HG03097 (cell line): Measurements from ENCODE around the gene ZNF580.
A peak's percentile ranks its signal among the peaks of the same experiment; 100 is the strongest.

Experiments used
- ATAC-seq: cut with Tn5 transposase; IDR thresholded peaks from one replicate; pipeline ENCODE4 v1.9.1; 2021; ENCODE audit not compliant: unreplicated experiment, low FRiP score

ZNF580 gene

DNA sequence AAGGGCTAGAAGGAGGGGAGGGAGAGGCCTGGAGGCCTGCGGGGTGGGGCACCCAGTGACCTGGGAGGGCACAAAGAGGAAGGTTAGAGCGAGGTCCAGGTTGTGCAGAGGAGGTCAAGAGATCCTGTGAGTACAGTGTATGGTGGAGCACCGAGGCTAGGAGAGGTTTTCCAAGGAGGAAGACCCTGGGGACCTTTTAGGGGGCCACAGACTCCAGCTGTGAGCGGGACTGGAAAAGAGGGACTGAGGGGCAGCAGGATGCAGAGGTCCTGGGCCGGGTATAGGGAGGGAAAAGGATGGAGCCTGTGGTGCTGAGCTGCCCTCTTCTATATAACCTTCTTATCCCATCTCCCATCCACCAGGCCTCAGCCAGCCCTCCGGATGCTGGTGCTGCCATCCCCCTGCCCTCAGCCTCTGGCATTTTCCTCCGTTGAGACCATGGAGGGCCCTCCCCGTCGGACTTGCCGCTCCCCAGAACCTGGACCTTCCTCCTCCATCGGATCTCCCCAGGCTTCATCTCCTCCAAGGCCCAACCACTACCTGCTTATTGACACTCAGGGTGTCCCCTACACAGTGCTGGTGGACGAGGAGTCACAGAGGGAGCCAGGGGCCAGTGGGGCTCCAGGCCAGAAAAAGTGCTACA lies 3.5 kb downstream of the ZNF580 start:
- ATAC-seq, result no peak

DNA sequence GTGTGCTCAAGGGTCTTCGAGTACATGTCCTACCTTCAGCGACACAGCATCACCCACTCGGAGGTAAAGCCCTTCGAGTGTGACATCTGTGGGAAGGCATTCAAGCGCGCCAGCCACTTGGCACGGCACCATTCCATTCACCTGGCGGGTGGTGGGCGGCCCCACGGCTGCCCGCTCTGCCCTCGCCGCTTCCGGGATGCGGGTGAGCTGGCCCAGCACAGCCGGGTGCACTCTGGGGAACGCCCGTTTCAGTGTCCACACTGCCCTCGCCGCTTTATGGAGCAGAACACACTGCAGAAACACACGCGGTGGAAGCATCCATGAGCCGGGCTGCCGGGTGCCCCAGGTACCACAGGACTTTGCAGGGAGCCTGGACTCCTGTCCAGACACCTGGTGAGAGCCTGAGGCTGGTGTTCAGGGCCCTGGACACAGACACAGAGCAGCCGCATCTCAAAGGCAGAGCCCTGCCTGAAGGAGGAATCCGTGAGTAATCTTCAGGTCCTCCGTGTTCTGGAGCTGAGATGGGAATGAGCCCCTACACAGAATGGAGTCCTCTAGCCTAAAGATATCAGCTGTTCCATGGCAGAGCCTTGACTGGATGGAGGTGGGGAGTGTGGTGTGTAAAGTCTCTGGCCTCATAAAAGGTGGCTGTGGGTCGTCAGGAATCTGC lies 4.2 kb downstream of the ZNF580 start:
- no peak for ATAC-seq

DNA sequence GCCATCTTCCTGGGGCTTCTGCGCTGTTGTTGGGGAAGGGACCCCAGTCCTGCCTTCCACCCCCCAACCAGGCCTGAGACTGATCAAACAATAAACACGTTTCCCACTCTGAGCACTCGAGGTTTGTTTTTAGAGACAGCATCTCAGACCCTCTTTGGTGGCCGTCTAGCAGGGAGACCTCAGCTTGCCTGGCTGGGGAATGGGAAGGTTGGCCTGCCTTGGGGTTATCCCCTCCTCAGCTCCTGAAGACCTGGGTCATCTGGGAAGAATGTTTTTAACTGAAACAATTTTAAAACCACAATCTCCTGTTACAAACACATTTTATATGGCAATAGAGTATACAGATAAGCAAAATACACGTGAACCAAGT lies 4.7 kb downstream of the ZNF580 start:
- ATAC-seq, result no peak

DNA sequence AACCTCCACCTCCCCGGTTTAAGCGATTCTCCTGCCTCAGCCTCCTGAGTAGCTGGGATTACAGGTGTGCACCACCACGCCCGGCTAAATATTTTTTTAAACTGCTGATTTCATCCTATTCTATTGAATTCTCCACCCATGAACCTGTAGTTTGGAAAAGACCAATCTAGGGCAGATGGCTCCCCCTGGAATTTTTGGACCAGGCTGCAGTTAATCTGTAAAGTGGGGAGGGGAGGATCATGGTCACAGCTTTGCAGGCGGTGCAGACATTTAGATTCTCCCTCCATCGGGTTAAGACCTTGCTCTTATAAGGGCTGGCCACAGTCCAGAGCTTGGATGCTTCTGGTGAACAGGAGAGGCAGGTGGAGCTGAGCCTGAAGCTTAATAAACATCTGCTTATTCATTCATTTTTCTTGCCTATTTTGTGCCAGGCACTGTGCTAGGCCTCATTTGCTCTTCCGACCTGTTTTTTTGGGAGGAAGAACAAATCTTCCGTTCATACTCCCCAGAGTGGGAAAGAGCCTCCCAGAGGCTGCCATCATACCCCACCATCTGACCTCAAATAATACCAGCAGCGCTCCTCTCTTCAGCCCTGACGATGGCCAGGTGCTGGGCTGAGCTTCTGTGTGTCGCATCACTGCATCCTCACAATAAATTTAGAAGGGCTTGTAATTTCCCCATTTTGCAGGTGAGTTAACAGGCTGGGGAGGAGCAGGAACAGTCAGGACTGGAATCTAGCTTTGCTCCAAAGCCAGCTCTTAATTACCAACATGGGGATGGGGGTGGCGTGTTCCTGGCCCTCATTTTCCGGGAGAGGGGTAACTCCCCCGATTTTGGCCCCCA lies 6.3 kb downstream of the ZNF580 start:
- ATAC-seq, result no peak

DNA sequence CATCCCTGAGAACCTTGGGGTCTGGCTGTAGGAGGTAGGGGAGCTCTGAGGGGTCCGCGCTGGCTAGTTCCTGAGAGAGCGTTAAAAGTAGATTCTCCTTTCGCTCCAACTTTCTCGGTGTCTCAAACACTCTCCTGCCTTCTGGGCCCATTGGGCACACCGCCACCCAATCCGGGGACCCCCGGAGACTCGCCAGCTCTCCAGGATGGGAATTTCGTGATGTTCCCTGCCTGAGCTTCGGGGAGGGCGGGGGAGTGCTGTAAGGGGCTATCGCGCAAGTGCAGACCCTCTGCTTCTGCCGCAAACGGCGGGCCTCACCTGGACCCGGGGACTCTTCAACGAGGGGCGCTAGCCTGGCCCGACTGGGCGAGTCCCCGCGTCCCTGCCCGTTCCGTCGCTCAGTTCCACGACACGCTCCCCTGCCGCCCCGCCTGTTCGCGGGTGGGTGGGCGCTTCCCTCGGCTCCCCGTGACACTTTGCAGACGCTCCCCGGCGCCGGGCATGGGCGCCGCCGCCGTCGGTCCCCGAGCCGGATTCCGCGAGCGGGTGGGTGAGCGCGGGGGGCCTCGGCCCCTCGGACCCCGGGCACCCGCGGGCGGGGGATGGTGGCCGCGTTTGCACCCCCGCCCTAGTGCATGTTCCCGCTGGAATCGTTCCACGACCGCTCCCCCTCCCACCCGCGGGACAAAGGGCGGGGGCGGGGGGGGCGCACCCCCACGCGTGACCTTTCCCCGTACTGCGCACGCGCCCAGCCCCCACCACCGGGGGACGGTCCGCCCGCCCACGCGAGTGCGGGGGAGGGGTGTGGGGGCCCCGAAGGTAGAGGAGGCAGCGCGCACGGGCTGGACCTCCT lies 7.2 kb downstream of the ZNF580 start, which contains the start of gene CCDC106:
Gene CCDC106, plus strand, starts transcription at position 481 of the 853 bp plus-strand sequence. CDS start 835 bp downstream, outside the sequence.
- ATAC-seq, result no peak

DNA sequence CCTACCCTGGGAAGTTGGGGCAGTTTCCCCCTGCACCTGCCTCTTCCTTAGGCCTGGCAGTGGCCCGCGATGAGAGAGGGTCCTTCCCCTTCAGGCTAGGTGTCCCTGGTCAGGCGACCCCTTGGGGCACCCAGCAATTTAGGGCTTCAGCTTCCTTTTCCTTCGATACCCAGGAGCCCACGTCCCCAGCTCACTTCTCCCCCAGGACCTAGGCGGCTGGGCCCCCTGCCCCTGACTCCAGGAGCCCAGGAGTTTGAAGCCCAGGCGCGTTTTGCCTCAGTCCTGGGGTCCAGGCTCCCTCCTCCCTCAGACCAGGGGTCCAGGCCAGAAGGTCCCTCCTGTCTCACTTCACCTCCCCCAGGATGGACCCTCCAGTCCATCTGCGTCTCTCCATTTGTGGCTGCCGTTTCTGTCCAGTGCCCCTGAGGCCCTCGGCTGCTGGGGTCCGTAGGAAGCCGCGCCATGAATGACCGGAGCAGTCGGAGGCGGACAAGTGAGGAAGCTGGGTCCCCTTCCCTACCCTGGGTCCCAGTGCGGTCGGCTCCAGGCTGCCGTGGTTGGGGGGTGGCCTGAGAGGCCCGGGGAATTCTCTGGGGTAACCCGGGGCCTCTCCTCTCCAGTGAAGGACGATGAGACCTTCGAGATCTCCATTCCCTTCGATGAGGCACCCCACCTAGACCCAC lies 7.9 kb downstream of the ZNF580 start:
- ATAC-seq, result no peak

DNA sequence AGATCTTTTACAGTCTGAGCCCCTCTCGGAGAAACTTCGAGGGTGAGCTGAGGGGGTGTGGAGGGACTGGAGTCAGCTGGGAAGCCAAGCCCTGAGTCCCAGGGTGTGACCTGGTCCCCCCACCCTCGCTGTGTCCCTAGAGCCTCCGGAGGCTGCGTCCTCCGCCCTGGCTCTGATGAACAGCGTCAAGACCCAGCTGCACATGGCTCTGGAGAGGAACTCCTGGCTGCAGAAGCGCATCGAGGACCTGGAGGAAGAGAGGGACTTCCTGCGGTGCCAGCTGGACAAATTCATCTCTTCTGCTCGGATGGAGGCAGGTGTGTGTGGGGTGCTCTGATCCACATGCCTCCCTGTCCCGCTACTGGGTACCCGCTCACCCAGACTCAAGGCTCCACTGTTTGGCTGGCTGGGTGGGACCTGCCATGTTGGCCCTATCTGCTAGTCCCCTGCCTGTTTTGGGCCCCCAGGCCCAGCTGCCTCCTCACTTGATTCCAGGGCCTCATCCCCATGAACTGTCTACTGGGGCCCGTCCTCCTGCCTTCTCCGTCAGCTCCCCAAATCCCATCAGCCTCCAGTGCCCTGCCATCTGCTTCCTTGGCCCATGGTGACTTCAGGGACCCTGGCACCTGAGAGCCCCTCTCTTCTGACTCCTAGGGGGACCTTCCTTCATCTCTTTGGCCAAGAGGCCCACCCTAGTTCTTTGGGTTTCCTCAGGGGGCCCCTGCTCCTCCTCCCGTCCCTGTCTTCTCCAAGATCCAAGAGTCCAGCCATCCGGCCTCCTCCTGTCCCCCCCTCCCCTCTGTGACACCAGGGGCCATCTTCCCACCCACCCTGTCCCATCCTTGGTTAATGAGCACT lies 8.7 kb downstream of the ZNF580 start:
- no peak for ATAC-seq

DNA sequence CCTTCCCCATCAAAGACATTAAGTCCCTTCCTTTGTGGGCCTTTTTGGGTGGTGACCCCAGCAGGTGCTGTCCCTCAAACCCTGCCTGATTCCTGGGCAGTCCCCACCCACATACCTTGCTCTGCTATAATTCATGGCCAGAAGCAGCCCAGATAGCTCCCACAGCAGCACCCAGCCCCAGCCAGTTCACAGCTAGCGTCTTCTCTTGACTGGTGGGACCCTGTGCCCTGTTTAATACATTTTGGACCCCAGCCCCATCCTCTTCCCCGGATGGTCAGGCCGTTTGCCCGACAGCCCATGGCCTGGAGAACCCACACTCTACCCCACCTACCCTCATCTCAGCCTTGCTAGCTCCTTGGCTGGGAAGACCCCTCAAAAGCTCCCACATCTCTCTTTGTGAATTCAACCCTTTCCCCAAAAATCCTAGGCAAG lies 9.3 kb downstream of the ZNF580 start:
- ATAC-seq, result no peak

DNA sequence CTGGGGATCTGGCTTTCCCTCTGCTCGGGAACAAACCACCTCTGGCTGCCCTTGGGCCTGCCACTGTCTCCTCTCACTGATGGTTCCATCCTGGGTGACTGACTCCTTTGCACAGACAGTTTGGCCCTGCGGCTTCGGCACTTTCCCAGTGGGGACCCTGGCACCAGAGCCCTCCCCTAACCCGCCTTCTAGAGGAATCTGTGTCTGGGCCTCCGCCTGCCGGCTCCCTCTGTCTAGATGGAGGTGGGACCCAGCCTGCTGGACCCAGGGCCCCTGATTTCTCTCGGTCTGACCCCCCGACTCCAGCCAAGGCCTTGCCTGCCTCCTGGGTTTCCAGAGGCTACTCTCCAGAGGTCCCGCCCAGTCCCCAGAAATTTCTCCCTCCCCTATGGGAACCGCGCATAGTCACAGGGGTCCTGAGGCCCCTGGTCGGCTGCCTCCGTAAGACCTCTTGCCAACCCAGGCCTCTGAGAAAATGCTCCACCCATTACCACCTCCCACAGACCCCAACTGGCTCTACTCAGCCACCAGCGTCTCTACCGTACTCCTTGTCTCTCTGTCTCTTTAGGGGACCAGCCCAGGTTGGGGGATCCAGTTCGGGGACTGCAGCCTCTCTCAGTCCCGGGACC lies 9.9 kb downstream of the ZNF580 start:
- no peak for ATAC-seq

DNA sequence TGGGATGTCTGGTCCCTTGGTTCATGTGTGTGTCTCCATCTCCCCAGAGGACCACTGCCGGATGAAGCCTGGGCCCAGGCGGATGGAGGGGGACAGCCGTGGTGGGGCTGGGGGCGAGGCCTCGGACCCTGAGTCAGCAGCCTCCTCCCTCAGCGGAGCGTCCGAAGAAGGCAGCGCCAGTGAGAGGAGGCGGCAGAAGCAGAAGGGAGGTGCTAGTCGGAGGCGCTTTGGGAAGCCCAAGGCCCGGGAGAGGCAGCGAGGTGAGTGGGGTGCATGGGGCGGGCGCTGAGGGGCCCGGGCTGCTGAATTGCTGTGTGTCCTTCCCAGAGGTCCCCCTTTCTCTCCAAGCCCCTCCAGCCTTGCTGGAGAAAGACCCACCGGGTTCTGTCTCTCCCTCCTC lies 10.4 kb downstream of the ZNF580 start:
- ATAC-seq, result no peak

DNA sequence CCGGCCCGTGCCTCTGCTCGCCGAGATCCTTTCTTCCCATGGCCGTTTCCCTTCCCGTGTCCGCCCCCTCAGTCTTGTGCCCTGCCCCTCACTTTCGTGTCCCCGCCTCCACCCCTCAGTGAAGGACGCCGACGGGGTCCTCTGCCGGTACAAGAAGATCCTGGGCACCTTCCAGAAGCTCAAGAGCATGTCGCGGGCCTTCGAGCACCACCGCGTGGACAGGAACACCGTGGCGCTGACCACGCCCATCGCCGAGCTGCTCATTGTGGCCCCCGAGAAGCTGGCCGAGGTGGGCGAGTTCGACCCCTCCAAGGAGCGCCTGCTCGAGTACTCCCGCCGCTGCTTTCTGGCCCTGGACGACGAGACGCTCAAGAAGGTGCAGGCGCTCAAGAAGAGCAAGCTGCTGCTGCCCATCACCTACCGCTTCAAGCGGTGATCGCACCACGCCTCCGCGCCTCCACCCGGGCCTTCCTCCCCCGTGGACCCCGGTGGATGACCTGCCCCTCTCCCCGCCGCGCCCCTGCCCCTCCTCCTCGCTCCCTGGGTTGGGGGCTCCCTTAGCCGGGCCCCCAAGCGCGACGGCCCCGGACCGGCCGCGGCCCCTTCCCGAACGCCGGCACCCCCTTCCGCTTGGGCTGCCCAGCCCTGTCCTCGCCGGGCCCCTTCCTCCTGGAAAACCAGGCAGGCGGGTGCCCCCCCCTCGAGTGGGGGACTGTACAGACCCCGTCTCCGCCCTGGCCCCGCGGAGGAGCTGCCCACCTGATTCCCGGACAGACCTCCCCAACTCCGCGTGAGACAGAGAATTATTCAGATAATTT lies 11.7 kb downstream of the ZNF580 start:
- no peak for ATAC-seq

DNA sequence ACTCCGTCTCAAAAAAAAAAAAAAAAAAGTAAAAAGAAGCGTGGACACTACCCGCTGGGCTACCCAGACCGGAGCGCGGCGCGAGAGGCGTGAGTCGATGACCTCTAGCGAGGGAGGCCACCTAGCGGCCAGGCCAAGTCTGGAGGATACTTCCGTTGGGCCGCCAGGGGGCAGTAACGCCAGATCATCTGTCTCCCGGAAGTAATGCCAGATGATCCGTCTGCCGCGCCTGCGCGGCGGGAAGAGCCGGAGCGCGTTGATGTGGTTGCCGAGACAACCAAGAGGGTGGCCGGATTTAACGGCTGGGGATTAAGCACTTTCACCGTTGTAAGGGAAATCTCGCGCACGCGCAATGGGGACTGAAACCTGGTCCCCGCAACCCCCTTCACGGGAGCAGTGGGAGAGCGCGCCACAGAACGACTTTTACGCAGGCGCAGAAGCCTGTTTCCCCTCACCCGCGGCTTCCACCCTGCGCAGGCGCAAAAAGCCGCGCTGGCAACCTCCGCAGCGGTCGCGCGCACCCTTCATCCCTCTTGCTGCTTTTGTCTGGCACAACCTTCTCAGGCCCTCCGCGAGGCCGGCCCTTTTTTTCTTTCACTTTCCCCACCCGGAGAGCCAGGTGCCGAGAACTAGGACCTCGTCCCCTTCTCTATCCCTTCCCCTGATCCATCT lies 13.0 kb downstream of the ZNF580 start:
- peak; percentile 40 for ATAC-seq

DNA sequence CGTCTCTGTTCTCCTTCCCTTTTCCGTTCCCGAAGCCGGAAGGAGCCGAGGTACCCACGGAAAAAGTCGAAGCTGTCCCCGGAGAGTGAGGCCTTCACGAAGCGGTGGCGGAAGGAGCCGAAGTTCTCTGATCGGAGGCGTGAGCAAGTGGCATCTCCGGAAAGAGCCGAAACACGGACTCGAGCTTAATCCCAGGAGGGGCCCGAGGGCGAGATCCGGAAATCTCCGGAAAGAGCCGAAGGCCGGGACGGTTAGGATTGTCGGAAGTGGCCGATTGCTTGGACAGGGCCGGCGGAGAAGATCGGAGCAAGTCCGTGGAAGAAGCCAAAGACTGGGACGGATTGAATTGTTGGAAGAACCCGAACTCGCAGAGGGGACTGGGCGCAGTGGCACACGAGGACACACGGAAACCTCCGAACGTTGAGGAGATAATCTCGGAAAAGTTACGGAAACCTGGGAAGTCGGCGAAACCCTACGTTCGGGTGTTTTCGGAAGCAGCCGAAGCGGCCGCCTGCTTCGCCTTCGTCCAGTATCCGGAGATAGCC lies 13.6 kb downstream of the ZNF580 start:
- peak; percentile 66 for ATAC-seq

DNA sequence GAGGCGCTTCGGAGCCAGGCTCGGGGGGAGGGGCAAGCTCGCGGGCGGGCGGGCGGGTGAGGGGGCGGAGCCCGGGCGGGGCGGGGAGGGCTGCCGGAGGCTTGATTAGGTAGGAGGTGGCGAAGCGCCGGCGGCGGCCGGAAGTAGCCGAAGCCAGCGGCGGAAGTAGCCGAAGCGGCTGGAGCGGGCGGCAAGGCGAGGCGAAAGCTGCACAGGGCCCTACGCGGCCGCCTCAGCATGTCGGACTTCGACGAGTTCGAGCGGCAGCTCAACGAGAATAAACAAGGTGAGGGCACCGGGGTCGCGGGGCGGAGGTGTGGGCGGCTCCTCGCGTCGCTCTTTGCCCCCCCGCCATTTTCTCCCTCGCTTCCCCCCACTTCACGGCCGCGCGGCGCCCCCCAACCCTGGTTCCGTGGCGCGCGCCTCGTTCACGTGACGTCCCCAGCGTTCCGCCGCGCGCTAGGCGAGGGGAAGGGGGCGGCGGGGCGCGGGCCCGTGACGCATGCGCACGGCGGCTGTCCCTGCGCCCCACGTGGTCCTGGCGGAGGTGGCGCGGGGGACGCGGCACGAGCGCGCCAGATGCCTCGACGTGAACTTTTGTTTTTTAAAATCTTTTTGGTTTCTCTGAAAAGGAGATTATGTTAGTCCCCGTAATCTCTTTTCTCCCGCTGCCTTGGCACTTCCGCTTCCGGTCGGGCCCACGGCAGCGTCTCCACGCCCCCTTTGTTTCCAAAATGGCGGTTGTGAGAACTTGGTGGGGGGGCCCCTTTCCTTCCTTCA lies 14.3 kb downstream of the ZNF580 start, which contains the start of gene U2AF2:
Gene U2AF2, plus strand, starts transcription at position 168 of the 780 bp plus-strand sequence. Its CDS starts 70 bp downstream, at position 238.
- ATAC-seq, result no peak

DNA sequence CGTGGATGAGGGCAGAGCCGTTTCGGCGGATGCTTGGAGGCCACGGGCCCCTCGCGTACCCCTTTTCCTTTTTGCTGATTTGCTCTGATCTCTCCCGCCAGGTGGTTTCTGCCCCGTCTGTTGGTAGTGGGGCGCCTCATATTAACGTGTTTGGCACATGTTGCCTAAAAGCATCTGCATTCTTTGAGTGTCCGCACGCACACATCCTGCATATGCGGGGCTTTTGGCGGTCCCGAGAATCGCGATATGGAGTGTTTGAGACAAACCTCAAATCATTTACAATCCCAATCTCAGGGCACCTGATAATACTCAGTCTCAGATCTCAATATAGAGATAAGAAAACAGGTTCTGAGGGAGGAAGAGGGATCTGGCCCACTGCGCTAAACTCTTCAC lies 14.8 kb downstream of the ZNF580 start:
- ATAC-seq, result no peak

DNA sequence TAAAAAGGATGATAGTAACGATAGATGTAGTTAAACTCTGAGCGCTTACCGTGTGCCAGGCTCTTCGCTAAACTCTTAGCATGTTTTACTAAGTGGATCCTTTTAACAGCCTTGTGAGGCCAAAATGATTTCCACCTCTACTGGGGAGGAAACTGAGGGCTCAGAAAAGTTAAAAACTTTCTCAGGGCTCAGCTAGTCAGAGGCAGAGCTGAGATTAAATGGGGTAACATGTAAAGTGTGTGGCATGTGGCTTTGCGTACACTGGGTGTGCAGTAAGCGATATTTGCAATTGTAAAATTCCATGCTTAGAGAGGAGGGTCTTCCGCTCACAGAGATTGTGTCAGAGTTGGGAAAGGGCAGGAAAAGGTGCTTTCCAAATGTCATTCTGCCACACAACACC lies 15.8 kb downstream of the ZNF580 start:
- no peak for ATAC-seq
